Body of pancreas (tissue), 4 donors: ENCODE data around the gene HNRNPCL4. TPM values are rescaled to one million over a fixed set of nuclear protein-coding genes. Genes with fewer than 3 reads are reported as not detected.
"Not testable (repeated sequence)": the region's sequence is repeated elsewhere in the genome, so short reads cannot be mapped to it uniquely, and the experiment has no call there.

Experiments used
- ATAC-seq: fragments of 150-250 bp; one replicate; pipeline ENCODE4 v1.9.1; 2016
- DNase-seq, 4 donors: peaks; one replicate each; pipeline ENCODE4 v3.0.0-alpha.2; 2019
- H3K27ac ChIP-seq, 4 donors: fragments of 200-600 bp; sonication (generic); 1 replicate in 3 of 4; 2 replicates in 1 of 4; pipeline versions ENCODE4 v1.5.1 to v1.6.1; 2016 to 2019; ENCODE audit warnings: mild to moderate bottlenecking in 1 of 4, mixed read lengths in 1 of 4, moderate library complexity in 1 of 4
- H3K27me3 ChIP-seq, 2 donors: fragments of 200-600 bp; sonication (generic); one replicate each; pipeline ENCODE4 v1.6.0; 2016; ENCODE audit warnings: mild to moderate bottlenecking in 1 of 2
- H3K36me3 ChIP-seq, 2 donors: fragments of 200-600 bp; sonication (generic); replicated peaks in 1 of 2; 2 replicates each; pipeline ENCODE4 v1.5.1; 2016; ENCODE audit warnings: low read depth in 2 of 2; ENCODE audit not compliant: insufficient read depth in 1 of 2
- H3K4me1 ChIP-seq: fragments of 200-600 bp; sonication (generic); one replicate; pipeline ENCODE4 v1.6.0; 2016
- H3K4me3 ChIP-seq, 2 donors: fragments of 200-600 bp; sonication (generic); 1 replicate in 1 of 2; 2 replicates in 1 of 2; pipeline ENCODE4 v1.5.1; 2016 to 2019
- H3K9me3 ChIP-seq, 3 donors: fragments of 200-600 bp; sonication (generic); 1 replicate in 2 of 3; 2 replicates in 1 of 3; pipeline ENCODE4 v1.5.1; 2016
- WGBS, 2 donors: methylation state at CpG; one replicate each; pipeline ENCODE4 v1.1.5; 2017; 5-methylcytosine and 5-hydroxymethylcytosine counted together
- intact Hi-C: fragments of 100-400 bp; cut with DNase I; formaldehyde crosslinking; loops from one replicate; pipeline ENCODE4 v1.15.1; 2023
- total RNA-seq, 2 donors: library from RNA; depleted of rRNA; stranded (reverse); fragments of >200 nt; gene quantifications; one replicate each; pipeline ENCODE4 v1.1.0, GENCODE V29; 2016

Gene HNRNPCL4
- not detected for total RNA-seq

- H3K4me1 ChIP-seq, ATAC-seq, H3K27me3 ChIP-seq, H3K9me3 ChIP-seq, H3K27ac ChIP-seq, H3K4me3 ChIP-seq, H3K36me3 ChIP-seq, DNase-seq, intact Hi-C loops: not testable (repeated sequence)
- no CpG with 5 or more reads among the region's 8 CpGs for WGBS, 2 donors
These were observed at the start of gene HNRNPCL4 for GRCh38 chr1:13165531-13165930. TSS of gene HNRNPCL4 (minus strand) at chr1:13165631. CDS start at chr1:13165467, 164 bp downstream.

GRCh38 chr1:13208712-13209111, 43.3 kb upstream of the HNRNPCL4 start:
- H3K36me3 ChIP-seq, H3K27me3 ChIP-seq, DNase-seq, intact Hi-C loops, H3K4me1 ChIP-seq, H3K4me3 ChIP-seq, H3K27ac ChIP-seq, ATAC-seq, H3K9me3 ChIP-seq: not testable (repeated sequence)
- no CpG with 5 or more reads among the region's 9 CpGs for WGBS, 2 donors

DNA sequence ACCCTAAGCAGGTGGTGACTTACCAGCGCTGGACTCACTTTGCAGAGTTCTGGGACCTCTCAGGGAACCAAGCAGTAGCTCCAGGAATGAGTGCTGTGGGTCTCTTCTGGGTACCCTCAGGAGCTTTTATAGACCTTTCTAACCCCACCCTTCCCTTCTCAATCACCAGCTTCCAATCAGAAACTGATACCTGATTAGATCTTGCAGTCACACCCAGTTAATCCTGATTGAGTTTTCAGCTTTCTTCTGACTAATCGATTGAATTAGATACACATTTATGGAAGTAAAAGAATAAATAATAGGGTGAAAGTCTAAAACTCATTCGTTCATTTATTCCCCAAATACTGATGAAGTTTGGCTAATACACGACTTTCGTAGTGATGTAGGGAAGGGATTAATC, 35.9 kb upstream of the HNRNPCL4 start, which contains the start of gene PRAMEF13:
PRAMEF13 (minus strand) TSS at position 101 of the 400 bp plus-strand sequence. CDS start 1,820 bp downstream, outside the sequence.
- H3K9me3 ChIP-seq, DNase-seq, H3K27me3 ChIP-seq, H3K4me1 ChIP-seq, H3K4me3 ChIP-seq, H3K36me3 ChIP-seq, intact Hi-C loops, H3K27ac ChIP-seq, ATAC-seq: not testable (repeated sequence)
- no CpG with 5 or more reads among the region's 5 CpGs for WGBS, 2 donors

GRCh38 chr1:13171548-13171947, 6.1 kb upstream of the HNRNPCL4 start, which contains the start of gene PRAMEF9:
TSS of gene PRAMEF9 (plus strand) at chr1:13171848. CDS start at chr1:13175281, 3,433 bp downstream.
- H3K36me3 ChIP-seq, H3K9me3 ChIP-seq, H3K4me1 ChIP-seq, H3K4me3 ChIP-seq, H3K27ac ChIP-seq, ATAC-seq, DNase-seq, intact Hi-C loops, H3K27me3 ChIP-seq: not testable (repeated sequence)
- 40% methylated on average over 1 of the region's 2 CpGs; no CpG with 5 or more reads in 1 of the 2 donors for WGBS, 2 donors

GRCh38 chr1:13155909-13156308, 9.5 kb downstream of the HNRNPCL4 start, which contains the start of gene PRAMEF26:
TSS of gene PRAMEF26 (minus strand) at chr1:13156009. CDS start at chr1:13153095, 2,914 bp downstream.
- H3K27me3 ChIP-seq, intact Hi-C loops, H3K4me1 ChIP-seq, H3K9me3 ChIP-seq, DNase-seq, H3K27ac ChIP-seq, ATAC-seq, H3K4me3 ChIP-seq, H3K36me3 ChIP-seq: not testable (repeated sequence)
- no CpG with 5 or more reads among the region's 5 CpGs for WGBS, 2 donors

GRCh38 chr1:13116754-13117153, 48.7 kb downstream of the HNRNPCL4 start, which contains the start of gene HNRNPCL2:
TSS of gene HNRNPCL2 (minus strand) at chr1:13116854. CDS start at chr1:13116400, 454 bp downstream.
- intact Hi-C loops, H3K4me1 ChIP-seq, ATAC-seq, H3K4me3 ChIP-seq, H3K27ac ChIP-seq, H3K36me3 ChIP-seq, H3K27me3 ChIP-seq, DNase-seq, H3K9me3 ChIP-seq: not testable (repeated sequence)
- WGBS, 2 donors, result 79 to 80% methylated on average over 6 of the region's 6 CpGs

Other genes starting within 250 kb of the HNRNPCL4 start
- not detected for gene PRAMEF7, start 249.0 kb downstream of the HNRNPCL4 start, total RNA-seq
- not detected for gene PRAMEF6, start 218.1 kb downstream of the HNRNPCL4 start, total RNA-seq
- not detected for gene PRAMEF27, start 109.1 kb downstream of the HNRNPCL4 start, total RNA-seq
- gene HNRNPCL3, start 104.9 kb downstream of the HNRNPCL4 start, total RNA-seq, result not detected
- not detected for gene PRAMEF25, start 94.9 kb downstream of the HNRNPCL4 start, total RNA-seq
- not detected for gene HNRNPCL2, start 48.8 kb downstream of the HNRNPCL4 start, total RNA-seq
- not detected for gene PRAMEF26, start 9.6 kb downstream of the HNRNPCL4 start, total RNA-seq
- gene PRAMEF9, start 6.2 kb upstream of the HNRNPCL4 start, total RNA-seq, result not detected
- not detected for gene PRAMEF13, start 35.8 kb upstream of the HNRNPCL4 start, total RNA-seq
- gene PRAMEF18, start 60.5 kb upstream of the HNRNPCL4 start, total RNA-seq, result not detected
- gene PRAMEF5, start 88.6 kb upstream of the HNRNPCL4 start, total RNA-seq, result not detected
- gene PRAMEF8, start 119.5 kb upstream of the HNRNPCL4 start, total RNA-seq, result not detected
- gene PRAMEF33, start 137.9 kb upstream of the HNRNPCL4 start, total RNA-seq, result not detected
- gene PRAMEF15, start 149.9 kb upstream of the HNRNPCL4 start, total RNA-seq, result not detected
- not detected for gene PRAMEF14, start 181.5 kb upstream of the HNRNPCL4 start, total RNA-seq
- gene PRAMEF19, start 206.3 kb upstream of the HNRNPCL4 start, total RNA-seq, result not detected
- gene PRAMEF17, start 224.0 kb upstream of the HNRNPCL4 start, total RNA-seq, result not detected
- not detected for gene PRAMEF20, start 244.8 kb upstream of the HNRNPCL4 start, total RNA-seq